H7 (cell line): Measurements from ENCODE around the gene PRKAB1. TPM values are rescaled to one million over a fixed set of nuclear protein-coding genes. Genes with fewer than 3 reads are reported as not detected.
"Not testable (repeated sequence)": the region's sequence is repeated elsewhere in the genome, so short reads cannot be mapped to it uniquely, and the experiment has no call there.

ENCODE experiments used
- DNase-seq: peaks from one replicate; pipeline ENCODE4 v3.0.0; 2012
- H3K27me3 ChIP-seq: 2 replicates; pipeline ENCODE4 v1.6.0; 2011; ENCODE audit warnings: mild to moderate bottlenecking, low read length; ENCODE audit not compliant: control insufficient read depth, insufficient read depth
- H3K36me3 ChIP-seq: replicated peaks from 2 replicates; pipeline ENCODE4 v1.5.1; 2011; ENCODE audit warnings: low read length; ENCODE audit not compliant: control insufficient read depth, insufficient read depth
- H3K4me3 ChIP-seq: 2 replicates; pipeline ENCODE4 v1.5.1; 2011; ENCODE audit warnings: low read depth, mild to moderate bottlenecking, control low read depth, low read length, moderate library complexity; ENCODE audit not compliant: insufficient read depth
- total RNA-seq: library from RNA; depleted of rRNA; stranded (reverse); fragments of >200 nt; shearing (Covaris generic); gene quantifications from 2 replicates; pipeline ENCODE4 v1.2.3, GENCODE V29; 2014

The PRKAB1 gene
- total RNA-seq, 1 experiment from 2014 or later = 22.4 TPM

GRCh38 chr12:119700078-119700477 lies 32.1 kb downstream of the PRKAB1 start:
- Histone ChIP-seq H3K4me3 (no peak overlapping the region), H3K36me3 (peaks cover 25% of the 10 kb centered on the region), H3K27me3 (no peaks in the 10 kb centered on the region)
- no peak for DNase-seq

- peaks cover 25% of the 10 kb centered on the region for H3K36me3 ChIP-seq
- H3K4me3 ChIP-seq = no peak overlapping the region
- no peak for DNase-seq
- no peaks in the 10 kb centered on the region for H3K27me3 ChIP-seq
Measured at GRCh38 chr12:119704065-119704747, 36.3 kb downstream of the PRKAB1 start.

GRCh38 chr12:119705182-119705581 lies 37.2 kb downstream of the PRKAB1 start:
- no peak for DNase-seq
- Histone ChIP-seq H3K36me3 (peaks cover 27% of the 10 kb centered on the region), H3K4me3 (no peak overlapping the region), H3K27me3 (no peaks in the 10 kb centered on the region)

- not testable (repeated sequence) for H3K27me3 ChIP-seq, DNase-seq, H3K4me3 ChIP-seq
- peaks cover 33% of the 10 kb centered on the region for H3K36me3 ChIP-seq
Measured at GRCh38 chr12:119706427-119706826, 38.5 kb downstream of the PRKAB1 start.

- Histone ChIP-seq H3K27me3 (no peaks in the 10 kb centered on the region), H3K4me3 (no peak overlapping the region), H3K36me3 (peaks cover 38% of the 10 kb centered on the region)
- DNase-seq = no peak
Measured at GRCh38 chr12:119710374-119710964, 42.5 kb downstream of the PRKAB1 start.

- no peak for DNase-seq
- Histone ChIP-seq H3K27me3 (no peaks in the 10 kb centered on the region), H3K4me3 (no peak overlapping the region), H3K36me3 (peaks cover 40% of the 10 kb centered on the region)
Measured at GRCh38 chr12:119710965-119711551, 43.1 kb downstream of the PRKAB1 start.

GRCh38 chr12:119711693-119712092 lies 43.8 kb downstream of the PRKAB1 start:
- Histone ChIP-seq H3K4me3 (no peak overlapping the region), H3K27me3 (no peaks in the 10 kb centered on the region), H3K36me3 (peaks cover 40% of the 10 kb centered on the region)
- no peak for DNase-seq

- Histone ChIP-seq H3K36me3 (peaks cover 38% of the 10 kb centered on the region), H3K27me3 (no peaks in the 10 kb centered on the region), H3K4me3 (no peak overlapping the region)
- DNase-seq = no peak
Measured at GRCh38 chr12:119712721-119713120, 44.8 kb downstream of the PRKAB1 start.

- Histone ChIP-seq H3K4me3 (no peak overlapping the region), H3K36me3 (peaks cover 41% of the 10 kb centered on the region), H3K27me3 (no peaks in the 10 kb centered on the region)
- DNase-seq = no peak
Measured at GRCh38 chr12:119713551-119714031, 45.7 kb downstream of the PRKAB1 start.

GRCh38 chr12:119714614-119715267 lies 46.8 kb downstream of the PRKAB1 start:
- peaks cover 39% of the 10 kb centered on the region for H3K36me3 ChIP-seq
- H3K27me3 ChIP-seq = no peaks in the 10 kb centered on the region
- no peak overlapping the region for H3K4me3 ChIP-seq
- no peak for DNase-seq

GRCh38 chr12:119715268-119715620 lies 47.3 kb downstream of the PRKAB1 start:
- Histone ChIP-seq H3K36me3 (peaks cover 34% of the 10 kb centered on the region), H3K4me3 (no peak overlapping the region), H3K27me3 (no peaks in the 10 kb centered on the region)
- DNase-seq = no peak

- DNase-seq = no peak
- Histone ChIP-seq H3K36me3 (peaks cover 22% of the 10 kb centered on the region), H3K27me3 (no peaks in the 10 kb centered on the region), H3K4me3 (no peak overlapping the region)
Measured at GRCh38 chr12:119718141-119718540, 50.2 kb downstream of the PRKAB1 start.

GRCh38 chr12:119720349-119720748 lies 52.4 kb downstream of the PRKAB1 start:
- no peak for DNase-seq
- H3K27me3 ChIP-seq = no peaks in the 10 kb centered on the region
- no peak overlapping the region for H3K4me3 ChIP-seq
- H3K36me3 ChIP-seq = peaks cover 14% of the 10 kb centered on the region

GRCh38 chr12:119721306-119721705 lies 53.4 kb downstream of the PRKAB1 start:
- DNase-seq = no peak
- Histone ChIP-seq H3K36me3 (peaks cover 12% of the 10 kb centered on the region), H3K27me3 (no peaks in the 10 kb centered on the region), H3K4me3 (no peak overlapping the region)

GRCh38 chr12:119725523-119725922 lies 57.6 kb downstream of the PRKAB1 start:
- no peak for DNase-seq
- H3K4me3 ChIP-seq = no peak overlapping the region
- no peaks in the 10 kb centered on the region for H3K27me3 ChIP-seq
- H3K36me3 ChIP-seq = peaks cover 6% of the 10 kb centered on the region
